ENCODE data around the gene NSUN7.
A peak's percentile ranks its signal among the peaks of the same experiment; 100 is the strongest.
"Not testable (repeated sequence)": the region's sequence is repeated elsewhere in the genome, so short reads cannot be mapped to it uniquely, and the experiment has no call there.

NSUN7 gene

DNA sequence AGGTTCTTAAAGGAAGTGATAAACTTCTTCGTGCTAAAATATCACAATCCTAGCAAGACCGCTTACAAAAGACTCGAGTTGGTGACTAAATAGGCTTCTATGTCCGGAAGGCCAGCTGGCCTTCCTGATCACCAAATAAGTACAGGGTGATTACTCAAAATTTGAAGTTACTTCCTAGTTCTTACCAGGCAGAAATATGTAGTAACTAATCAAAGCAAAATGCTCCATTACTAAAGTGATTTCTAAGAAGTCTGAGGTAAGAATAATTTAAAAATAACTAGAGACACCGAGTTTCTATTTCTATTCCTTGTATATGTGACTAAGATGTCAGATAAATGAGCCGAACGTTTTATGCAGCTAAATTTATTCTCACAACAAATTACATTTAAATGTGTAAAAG, 62.2 kb downstream of the NSUN7 start:
- DNase-seq (ENCODE audit: extremely low read depth in 1 of 2, low read depth in 1 of 2): no peak

GRCh38 chr4:40812386-40812785, 62.6 kb downstream of the NSUN7 start:
- DNase-seq (ENCODE audit: extremely low read depth in 1 of 2, low read depth in 1 of 2): no peak

GRCh38 chr4:40812856-40813255, 63.1 kb downstream of the NSUN7 start:
- DNase-seq (ENCODE audit: extremely low read depth in 1 of 2, low read depth in 1 of 2): no peak

GRCh38 chr4:40817157-40817556, 67.4 kb downstream of the NSUN7 start:
- not testable (repeated sequence) for DNase-seq (ENCODE audit: extremely low read depth in 1 of 2, low read depth in 1 of 2)

GRCh38 chr4:40820101-40820500, 70.3 kb downstream of the NSUN7 start:
- DNase-seq (ENCODE audit: extremely low read depth in 1 of 2, low read depth in 1 of 2): no peak

GRCh38 chr4:40822420-40823166, 72.8 kb downstream of the NSUN7 start:
- no peak for DNase-seq (ENCODE audit: extremely low read depth in 1 of 2, low read depth in 1 of 2)

DNA sequence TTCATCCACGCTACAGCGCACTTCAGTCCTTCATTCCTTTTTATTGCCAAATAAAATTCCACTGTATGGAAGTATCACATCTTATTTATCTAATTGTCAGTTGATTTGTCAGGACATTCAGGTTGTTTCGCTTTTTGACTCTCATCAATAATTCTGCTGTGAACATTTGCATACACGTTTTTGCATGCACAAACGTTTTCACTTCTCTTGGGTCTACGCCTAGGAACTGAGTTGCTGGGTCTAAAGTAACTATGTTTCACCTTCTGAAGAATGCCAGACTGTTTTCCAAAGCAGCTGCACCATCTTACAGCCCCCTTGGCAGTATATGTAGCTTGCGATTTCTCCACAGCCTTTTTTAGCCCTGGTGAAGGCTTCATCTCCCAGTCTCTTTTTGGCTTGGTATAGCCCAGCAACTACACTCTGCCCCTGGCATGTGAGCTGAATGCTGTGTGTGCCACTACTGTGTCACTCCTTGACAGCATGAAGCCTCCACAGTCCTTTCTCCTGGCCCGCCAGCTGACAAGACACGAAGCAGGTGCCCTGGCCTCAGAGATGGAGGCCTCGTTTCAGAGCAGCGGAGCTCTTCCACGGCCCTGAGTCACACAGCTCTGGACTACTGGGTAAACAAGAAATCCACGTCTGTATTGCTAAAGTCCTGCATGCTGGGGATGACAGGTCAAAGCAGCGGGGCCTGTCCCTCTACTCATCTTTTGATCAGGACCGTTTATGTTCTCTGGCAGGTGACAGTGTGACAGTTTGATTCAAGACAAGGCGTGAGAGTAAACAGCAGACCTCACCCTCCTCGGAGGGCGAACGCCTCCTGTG, 75.5 kb downstream of the NSUN7 start:
- DNase-seq (ENCODE audit: extremely low read depth in 1 of 2, low read depth in 1 of 2): no peak

DNA sequence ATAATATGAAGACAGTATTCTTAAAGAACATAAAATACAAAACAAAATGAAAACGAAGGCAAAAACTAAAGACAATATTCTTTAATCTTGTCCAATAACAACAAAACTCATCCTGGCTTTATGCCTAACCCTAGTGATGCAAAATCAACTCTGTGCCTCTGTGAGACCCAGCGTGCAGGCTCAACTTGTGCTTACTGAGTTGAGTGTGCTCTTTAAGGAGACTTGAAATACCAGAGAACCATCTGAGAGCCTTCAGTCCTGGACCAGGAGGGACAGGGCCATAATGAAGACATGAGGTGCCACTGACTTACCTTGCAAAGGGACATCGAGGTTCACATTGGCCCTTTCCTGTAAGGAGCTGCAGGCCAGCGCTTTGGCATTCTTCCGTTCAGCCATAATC, 77.1 kb downstream of the NSUN7 start:
- DNase-seq (ENCODE audit: extremely low read depth in 1 of 2, low read depth in 1 of 2): no peak

DNA sequence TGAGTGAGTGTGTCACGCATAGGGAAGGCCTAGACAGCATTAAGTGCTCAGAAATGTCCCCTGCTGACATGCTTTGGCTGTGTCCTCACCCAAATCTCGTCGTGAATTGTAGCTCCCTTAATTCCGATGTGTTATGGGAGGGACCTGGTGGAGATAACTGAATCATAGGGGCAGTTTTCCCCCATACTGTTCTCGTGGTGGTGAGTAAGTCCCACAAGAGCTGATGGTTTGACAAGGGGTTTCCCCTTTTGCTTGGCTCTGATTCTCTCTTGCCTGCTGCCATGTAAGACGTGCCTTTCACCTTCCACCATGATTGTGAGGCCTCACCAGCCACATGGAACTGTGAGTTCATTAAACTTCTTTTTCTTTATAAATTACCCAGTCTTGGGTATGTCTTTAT, 78.0 kb downstream of the NSUN7 start:
- DNase-seq (ENCODE audit: extremely low read depth in 1 of 2, low read depth in 1 of 2): no peak

- no peak for DNase-seq (ENCODE audit: extremely low read depth in 1 of 2, low read depth in 1 of 2)
Observed at GRCh38 chr4:40828661-40829060, 78.9 kb downstream of the NSUN7 start.

DNA sequence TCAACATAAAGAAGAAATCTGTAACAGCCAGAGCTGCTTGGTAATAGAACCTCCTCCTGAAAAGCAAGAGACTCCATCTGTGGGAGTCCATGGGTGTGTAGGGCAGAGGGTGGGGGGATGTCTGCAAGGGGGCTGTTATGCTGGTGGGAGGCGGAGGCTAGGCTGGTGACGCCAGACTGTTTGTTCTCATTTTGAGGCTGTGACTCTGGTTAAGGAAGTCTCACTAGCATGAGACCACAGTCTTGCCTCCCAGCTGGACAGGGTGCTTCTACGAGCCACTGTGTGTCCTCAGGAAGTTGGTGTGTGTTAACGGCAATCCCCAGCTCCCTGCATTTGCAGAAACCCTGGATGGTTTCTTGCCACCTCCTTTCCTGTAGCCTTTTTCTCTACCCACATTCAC, 79.8 kb downstream of the NSUN7 start:
- no peak for DNase-seq (ENCODE audit: extremely low read depth in 1 of 2, low read depth in 1 of 2)

DNA sequence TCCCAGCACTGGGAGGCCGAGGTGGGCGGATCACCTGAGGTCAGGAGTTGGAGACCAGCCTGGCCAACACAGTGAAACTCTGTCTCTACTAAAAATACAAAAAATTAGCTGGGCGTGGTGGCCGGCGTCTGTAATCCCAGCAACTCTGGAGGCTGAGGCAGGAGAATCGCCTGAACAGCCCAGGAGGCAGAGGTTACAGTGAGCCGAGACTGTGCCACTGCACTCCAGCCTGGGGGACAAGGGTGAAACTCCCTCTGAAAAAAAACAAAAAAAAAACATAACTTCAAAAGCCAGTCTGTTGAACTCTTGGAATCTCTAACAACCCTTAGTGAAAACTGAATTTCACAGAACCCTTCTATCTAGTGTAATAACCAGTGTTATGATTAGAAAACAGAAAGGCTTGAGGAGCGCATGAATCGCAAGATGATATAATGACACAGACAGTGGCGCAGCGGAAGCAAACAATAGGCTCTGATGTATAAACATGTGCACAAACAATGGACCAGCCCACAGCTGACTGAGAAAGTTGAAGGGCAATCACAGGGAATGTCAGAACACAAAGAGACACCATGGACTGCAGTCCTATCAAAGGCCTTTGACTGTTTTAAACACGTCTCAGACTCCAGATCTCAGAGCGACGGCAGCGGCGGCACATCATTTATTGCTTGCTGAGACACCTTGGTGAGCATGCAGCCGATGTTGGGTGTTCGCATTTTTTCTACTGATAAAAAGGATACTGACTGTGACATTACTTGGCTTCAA, 81.6 kb downstream of the NSUN7 start:
- no peak for DNase-seq (ENCODE audit: extremely low read depth in 1 of 2, low read depth in 1 of 2)

DNA sequence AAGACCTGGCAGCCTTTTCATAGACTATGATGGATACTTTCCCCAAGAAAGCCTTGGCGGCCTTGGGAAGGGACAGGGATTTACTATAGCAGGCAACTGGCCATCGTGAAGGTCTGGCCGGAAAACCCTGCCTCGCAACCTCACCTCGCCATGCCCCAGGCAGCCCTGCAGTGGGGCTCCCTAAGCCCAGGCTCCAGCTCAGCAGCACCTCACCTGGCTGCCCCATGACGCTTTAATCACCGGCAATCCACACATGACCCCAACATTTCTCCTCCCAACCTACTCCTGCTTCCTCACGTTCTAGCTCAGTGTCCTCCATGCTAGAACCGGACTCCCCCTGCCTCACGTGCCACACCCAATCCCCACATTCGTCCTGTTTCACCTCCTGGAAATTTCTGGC, 82.4 kb downstream of the NSUN7 start:
- DNase-seq (ENCODE audit: extremely low read depth in 1 of 2, low read depth in 1 of 2): no peak

- no peak for DNase-seq (ENCODE audit: extremely low read depth in 1 of 2, low read depth in 1 of 2)
Observed at GRCh38 chr4:40833212-40833611, 83.5 kb downstream of the NSUN7 start.

DNA sequence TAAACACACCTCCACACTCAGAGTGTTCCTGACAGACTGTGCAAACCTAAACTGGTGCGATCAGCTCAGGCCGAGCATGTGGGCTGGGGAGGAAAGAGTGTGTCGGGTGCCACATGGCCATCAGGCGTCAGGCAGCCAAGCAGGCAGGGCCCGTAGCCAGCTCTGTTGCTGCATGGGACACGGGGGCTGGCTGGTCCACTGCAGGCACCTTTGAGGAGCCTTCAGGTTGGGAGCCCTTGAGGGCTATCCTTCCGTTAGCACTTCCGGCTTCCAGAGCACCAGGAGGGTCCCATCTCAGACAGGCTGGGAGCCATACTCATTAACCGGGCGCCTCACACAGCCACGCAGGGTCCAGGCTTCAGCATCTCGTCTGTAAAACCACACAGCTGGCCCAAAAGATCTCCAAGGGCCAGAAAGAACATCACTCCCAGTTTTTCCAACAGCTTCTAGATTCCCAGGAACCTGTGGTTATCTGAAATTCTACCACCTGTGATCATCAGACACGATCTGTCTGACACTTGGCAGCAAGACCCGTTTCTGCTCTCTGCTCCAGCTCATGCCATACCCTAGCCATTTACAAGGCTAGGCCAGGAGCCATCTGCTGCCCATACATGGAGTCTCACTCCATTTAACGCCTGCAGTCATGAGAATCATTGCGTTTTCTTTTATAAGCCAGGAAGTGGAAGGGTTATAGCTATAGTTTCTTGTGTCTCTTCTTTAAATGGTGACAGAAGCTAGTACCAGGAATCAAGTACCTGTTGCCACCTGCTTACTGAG, 87.5 kb downstream of the NSUN7 start:
- no peak for DNase-seq (ENCODE audit: extremely low read depth in 1 of 2, low read depth in 1 of 2)

- DNase-seq (ENCODE audit: extremely low read depth in 1 of 2, low read depth in 1 of 2): no peak
Observed at GRCh38 chr4:40838742-40839141, 89.0 kb downstream of the NSUN7 start.

GRCh38 chr4:40840255-40840984, 90.7 kb downstream of the NSUN7 start:
- no peak for DNase-seq (ENCODE audit: extremely low read depth in 1 of 2, low read depth in 1 of 2)

- peak in 1 of 2 donors; percentile 45 for DNase-seq (ENCODE audit: extremely low read depth in 1 of 2, low read depth in 1 of 2)
Observed at GRCh38 chr4:40840985-40841571, 91.3 kb downstream of the NSUN7 start.

DNA sequence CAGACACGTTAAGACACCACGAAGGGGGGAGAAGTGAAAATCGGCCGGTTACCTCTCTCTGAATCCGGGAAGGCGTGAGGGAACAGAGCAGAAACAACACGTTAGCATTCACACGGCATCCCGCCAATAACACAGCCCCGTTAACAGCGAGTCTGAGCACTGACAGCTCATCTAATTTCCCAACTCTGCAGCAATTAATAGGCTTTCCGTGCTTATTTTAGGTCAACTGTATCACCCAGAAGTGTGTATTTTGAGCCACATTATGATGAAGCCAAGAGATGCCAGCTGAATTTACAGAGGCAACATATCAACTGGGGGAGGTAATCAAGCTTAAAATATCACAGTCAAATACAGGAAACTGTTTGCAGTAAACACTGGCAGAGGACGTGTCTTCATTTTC, 92.6 kb downstream of the NSUN7 start:
- no peak for DNase-seq (ENCODE audit: extremely low read depth in 1 of 2, low read depth in 1 of 2)
